Measurements from ENCODE around the gene YTHDF2. TPM values are rescaled to one million over a fixed set of nuclear protein-coding genes. Genes with fewer than 3 reads are reported as not detected.
"Not testable (repeated sequence)": the region's sequence is repeated elsewhere in the genome, so short reads cannot be mapped to it uniquely, and the experiment has no call there.

YTHDF2 gene
- total and polyA plus RNA-seq, 8 donors: 60.4 to 82.5 (median 74.9) TPM

DNA sequence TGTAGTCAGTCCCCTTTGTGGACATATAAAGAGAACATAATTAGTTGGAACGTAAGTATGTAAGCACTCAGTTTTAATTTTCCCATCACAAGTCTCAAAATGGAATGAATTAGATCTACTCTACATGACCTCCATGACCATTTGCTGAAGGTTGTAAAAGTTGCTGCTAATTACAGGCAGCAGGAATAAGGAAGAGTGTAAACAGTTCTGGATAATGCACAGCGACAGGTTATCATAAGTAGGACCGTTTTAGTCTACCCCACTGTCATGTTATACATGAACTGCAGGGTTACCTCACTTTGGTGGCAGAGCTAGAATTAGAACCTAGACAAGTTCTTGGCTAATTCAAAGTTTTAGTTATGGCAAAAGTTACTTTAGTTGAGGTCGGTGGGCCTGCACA lies 21.7 kb downstream of the YTHDF2 start:
- H3K4me1 ChIP-seq: peaks cover 21 to 53% of the 10 kb centered on the region in 2 donors
- TF ChIP-seq CTCF (IDR thresholded peaks at IDR 0.05): no peak
- no peak overlapping the region for H3K27ac ChIP-seq
- peaks cover 0 to 46% of the 10 kb centered on the region in 2 donors for H3K36me3 ChIP-seq
- DNase-seq (no peak), ATAC-seq (no peak)
- H3K4me3 ChIP-seq: no peak overlapping the region
- no peaks in the 10 kb centered on the region for H3K9me3 ChIP-seq
- intact Hi-C loops (cut with DNase I): no loop called here
- no peaks in the 10 kb centered on the region for H3K27me3 ChIP-seq

- no peak for ATAC-seq
- no peak overlapping the region for H3K4me3 ChIP-seq
- H3K4me1 ChIP-seq: peaks cover 15 to 44% of the 10 kb centered on the region in 2 donors
- H3K36me3 ChIP-seq: peaks cover 0 to 40% of the 10 kb centered on the region in 2 donors
- no peak for DNase-seq
- H3K9me3 ChIP-seq: no peaks in the 10 kb centered on the region
- TF ChIP-seq CTCF (IDR thresholded peaks at IDR 0.05): no peak
- no peaks in the 10 kb centered on the region for H3K27me3 ChIP-seq
- intact Hi-C loops (cut with DNase I): no loop called here
- H3K27ac ChIP-seq: no peak overlapping the region
Measured at GRCh38 chr1:28759257-28759656, 22.5 kb downstream of the YTHDF2 start.

- Histone ChIP-seq H3K4me3 (no peak overlapping the region), H3K4me1 (peaks cover 0 to 36% of the 10 kb centered on the region in 2 donors), H3K9me3 (no peaks in the 10 kb centered on the region), H3K27me3 (no peaks in the 10 kb centered on the region), H3K27ac (no peak overlapping the region), H3K36me3 (peaks cover 0 to 49% of the 10 kb centered on the region in 2 donors)
- DNase-seq: no peak
- no peak for ATAC-seq
- TF ChIP-seq CTCF (IDR thresholded peaks at IDR 0.05): no peak
- intact Hi-C loops (cut with DNase I): no loop called here
Measured at GRCh38 chr1:28761189-28761588, 24.4 kb downstream of the YTHDF2 start.

GRCh38 chr1:28766532-28767183 lies 29.9 kb downstream of the YTHDF2 start:
- Histone ChIP-seq H3K27me3 (no peaks in the 10 kb centered on the region), H3K4me3 (no peak overlapping the region), H3K4me1 (peaks cover 0 to 19% of the 10 kb centered on the region in 2 donors), H3K27ac (no peak overlapping the region), H3K9me3 (no peaks in the 10 kb centered on the region), H3K36me3 (peaks cover 0 to 46% of the 10 kb centered on the region in 2 donors)
- ATAC-seq (no peak), DNase-seq (no peak)
- intact Hi-C loops (cut with DNase I): no loop called here
- no peak for TF ChIP-seq CTCF (IDR thresholded peaks at IDR 0.05)

GRCh38 chr1:28770601-28771165 lies 33.9 kb downstream of the YTHDF2 start:
- intact Hi-C loops (cut with DNase I): no loop called here
- H3K36me3 ChIP-seq: peaks cover 0 to 41% of the 10 kb centered on the region in 2 donors
- H3K9me3 ChIP-seq: no peaks in the 10 kb centered on the region
- H3K27me3 ChIP-seq: no peaks in the 10 kb centered on the region
- TF ChIP-seq CTCF (IDR thresholded peaks at IDR 0.05): no peak
- no peak overlapping the region for H3K27ac ChIP-seq
- ATAC-seq (no peak), DNase-seq (no peak)
- no peak overlapping the region for H3K4me3 ChIP-seq
- H3K4me1 ChIP-seq: peaks cover 6 to 13% of the 10 kb centered on the region in 2 donors

- H3K4me3 ChIP-seq; H3K9me3 ChIP-seq; intact Hi-C loops (cut with DNase I); DNase-seq; H3K27ac ChIP-seq; H3K27me3 ChIP-seq; ATAC-seq: not testable (repeated sequence)
- Histone ChIP-seq H3K4me1 (peaks cover 6 to 13% of the 10 kb centered on the region in 2 donors), H3K36me3 (peaks cover 0 to 41% of the 10 kb centered on the region in 2 donors)
Measured at GRCh38 chr1:28771921-28772320, 35.2 kb downstream of the YTHDF2 start.

Data from left lung (tissue), 10 donors.